HL-60 (cell line): Measurements from ENCODE around the gene IL17C.

Experiments used
- GABPA ChIP-seq: IDR thresholded peaks from 2 replicates; pipeline ENCODE4 v1.6.1; 2012; ENCODE audit warnings: low read depth
- POLR2AphosphoS5 ChIP-seq: IDR thresholded peaks from 2 replicates; pipeline ENCODE4 v1.6.1; 2012; ENCODE audit warnings: low read depth
- SPI1 ChIP-seq: IDR thresholded peaks from 2 replicates; pipeline ENCODE4 v1.6.1; 2012; ENCODE audit warnings: low read depth, mild to moderate bottlenecking, borderline replicate concordance
- TF ChIP-seq, protein P1 (sequence below): IDR thresholded peaks from one replicate; pipeline ENCODE4 v1.5.1; 2011; ENCODE audit warnings: low read length, control low read depth, inconsistent platforms; ENCODE audit not compliant: insufficient read depth
- TF ChIP-seq, protein P2 (sequence below): IDR thresholded peaks from 2 replicates; pipeline ENCODE4 v1.6.1; 2012; ENCODE audit warnings: low read depth; ENCODE audit not compliant: insufficient replicate concordance

DNA sequence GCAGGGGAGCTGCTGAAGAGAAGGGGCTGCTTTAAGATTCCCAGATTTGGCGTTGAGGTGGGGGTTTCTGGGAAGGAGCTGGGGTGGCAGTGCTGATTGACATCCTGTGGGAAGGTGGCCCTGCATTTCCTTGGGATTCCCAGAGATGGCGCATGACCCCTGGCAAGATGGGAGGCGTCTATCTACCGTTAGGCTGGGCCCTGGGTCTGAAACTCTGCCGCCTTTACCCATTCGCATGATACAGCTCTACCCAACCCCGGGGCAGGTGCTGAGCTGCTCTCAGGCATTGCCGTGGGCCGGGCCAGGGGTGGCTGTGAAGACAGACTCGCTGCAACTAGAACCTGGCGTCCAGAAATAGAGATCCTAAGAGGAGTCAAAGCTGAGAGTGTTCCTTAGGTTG lies 34.4 kb downstream of the IL17C start:
- TF ChIP-seq SPI1 = no peak
- TF ChIP-seq, protein P1, sequence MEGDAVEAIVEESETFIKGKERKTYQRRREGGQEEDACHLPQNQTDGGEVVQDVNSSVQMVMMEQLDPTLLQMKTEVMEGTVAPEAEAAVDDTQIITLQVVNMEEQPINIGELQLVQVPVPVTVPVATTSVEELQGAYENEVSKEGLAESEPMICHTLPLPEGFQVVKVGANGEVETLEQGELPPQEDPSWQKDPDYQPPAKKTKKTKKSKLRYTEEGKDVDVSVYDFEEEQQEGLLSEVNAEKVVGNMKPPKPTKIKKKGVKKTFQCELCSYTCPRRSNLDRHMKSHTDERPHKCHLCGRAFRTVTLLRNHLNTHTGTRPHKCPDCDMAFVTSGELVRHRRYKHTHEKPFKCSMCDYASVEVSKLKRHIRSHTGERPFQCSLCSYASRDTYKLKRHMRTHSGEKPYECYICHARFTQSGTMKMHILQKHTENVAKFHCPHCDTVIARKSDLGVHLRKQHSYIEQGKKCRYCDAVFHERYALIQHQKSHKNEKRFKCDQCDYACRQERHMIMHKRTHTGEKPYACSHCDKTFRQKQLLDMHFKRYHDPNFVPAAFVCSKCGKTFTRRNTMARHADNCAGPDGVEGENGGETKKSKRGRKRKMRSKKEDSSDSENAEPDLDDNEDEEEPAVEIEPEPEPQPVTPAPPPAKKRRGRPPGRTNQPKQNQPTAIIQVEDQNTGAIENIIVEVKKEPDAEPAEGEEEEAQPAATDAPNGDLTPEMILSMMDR = no peak
- no peak for TF ChIP-seq GABPA
- no peak for TF ChIP-seq POLR2AphosphoS5
- TF ChIP-seq, protein P2, sequence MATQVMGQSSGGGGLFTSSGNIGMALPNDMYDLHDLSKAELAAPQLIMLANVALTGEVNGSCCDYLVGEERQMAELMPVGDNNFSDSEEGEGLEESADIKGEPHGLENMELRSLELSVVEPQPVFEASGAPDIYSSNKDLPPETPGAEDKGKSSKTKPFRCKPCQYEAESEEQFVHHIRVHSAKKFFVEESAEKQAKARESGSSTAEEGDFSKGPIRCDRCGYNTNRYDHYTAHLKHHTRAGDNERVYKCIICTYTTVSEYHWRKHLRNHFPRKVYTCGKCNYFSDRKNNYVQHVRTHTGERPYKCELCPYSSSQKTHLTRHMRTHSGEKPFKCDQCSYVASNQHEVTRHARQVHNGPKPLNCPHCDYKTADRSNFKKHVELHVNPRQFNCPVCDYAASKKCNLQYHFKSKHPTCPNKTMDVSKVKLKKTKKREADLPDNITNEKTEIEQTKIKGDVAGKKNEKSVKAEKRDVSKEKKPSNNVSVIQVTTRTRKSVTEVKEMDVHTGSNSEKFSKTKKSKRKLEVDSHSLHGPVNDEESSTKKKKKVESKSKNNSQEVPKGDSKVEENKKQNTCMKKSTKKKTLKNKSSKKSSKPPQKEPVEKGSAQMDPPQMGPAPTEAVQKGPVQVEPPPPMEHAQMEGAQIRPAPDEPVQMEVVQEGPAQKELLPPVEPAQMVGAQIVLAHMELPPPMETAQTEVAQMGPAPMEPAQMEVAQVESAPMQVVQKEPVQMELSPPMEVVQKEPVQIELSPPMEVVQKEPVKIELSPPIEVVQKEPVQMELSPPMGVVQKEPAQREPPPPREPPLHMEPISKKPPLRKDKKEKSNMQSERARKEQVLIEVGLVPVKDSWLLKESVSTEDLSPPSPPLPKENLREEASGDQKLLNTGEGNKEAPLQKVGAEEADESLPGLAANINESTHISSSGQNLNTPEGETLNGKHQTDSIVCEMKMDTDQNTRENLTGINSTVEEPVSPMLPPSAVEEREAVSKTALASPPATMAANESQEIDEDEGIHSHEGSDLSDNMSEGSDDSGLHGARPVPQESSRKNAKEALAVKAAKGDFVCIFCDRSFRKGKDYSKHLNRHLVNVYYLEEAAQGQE = no peak
